ENCODE results near the gene ELAC2. TPM values are rescaled to one million over a fixed set of nuclear protein-coding genes. Genes with fewer than 3 reads are reported as not detected.

Gene ELAC2
- polyA plus RNA-seq, 3 donors = 24.2 to 39.6 (median 26.0) TPM

DNA sequence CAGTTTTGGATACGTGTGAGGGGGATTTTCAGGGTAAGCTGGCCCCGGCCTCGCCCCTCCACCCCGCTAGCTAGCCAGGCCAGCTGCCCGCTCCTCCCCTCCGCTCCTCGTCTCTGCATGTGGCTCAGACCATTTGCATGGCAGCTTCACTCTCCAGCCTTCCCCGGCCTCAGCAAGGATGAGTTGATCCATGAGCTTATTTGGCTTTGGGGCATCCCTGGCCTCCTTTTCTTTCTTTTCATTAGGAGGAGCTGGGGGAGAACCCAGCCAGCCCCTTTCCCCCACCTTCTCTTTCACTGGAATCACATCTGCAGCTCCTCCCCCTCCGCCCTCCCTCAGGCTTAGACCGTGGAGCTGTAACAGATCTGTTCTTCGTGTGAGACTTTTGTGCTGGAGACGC lies 30.7 kb downstream of the ELAC2 start:
- peaks cover 1 to 4% (median 1%) of the 10 kb centered on the region in 3 donors for H3K27me3 Mint-ChIP-seq (ENCODE audit: low read depth in 3 of 3)
- H3K79me2 ChIP-seq (ENCODE audit: insufficient read depth, low read length) = no peaks in the 10 kb centered on the region
- H3K4me1 Mint-ChIP-seq = peaks cover 2% of the 10 kb centered on the region
- H3K4me3 ChIP-seq (replicated peaks in 1 of 3; ENCODE audit: low read depth in 2 of 3, low read length in 3 of 3) = no peak overlapping the region
- H3K4me2 ChIP-seq (replicated peaks; ENCODE audit: extremely low read depth, low read length, poor library complexity, severe bottlenecking) = no peak overlapping the region
- no peak overlapping the region for H3K4me3 Mint-ChIP-seq
- H3K27me3 ChIP-seq (ENCODE audit: control insufficient read depth in 2 of 2, insufficient read depth in 2 of 2, low read length in 2 of 2) = no peaks in the 10 kb centered on the region
- no peak overlapping the region for H2AFZ ChIP-seq (ENCODE audit: insufficient read depth, low read depth, low read length, poor library complexity, severe bottlenecking)
- H3K27ac Mint-ChIP-seq = peak overlapping the region in 1 of 7 donors; percentile 10
- WGBS (ENCODE audit: insufficient coverage) = 83% methylated on average over 11 of the region's 12 CpGs
- peaks cover 20 to 24% of the 10 kb centered on the region in 2 donors for H3K36me3 Mint-ChIP-seq
- no peak overlapping the region for H3K9ac ChIP-seq (ENCODE audit: insufficient read depth, low read length, poor library complexity, severe bottlenecking)
- DNase-seq = no peak
- peaks cover 0 to 12% (median 5%) of the 10 kb centered on the region in 7 donors for H3K9me3 Mint-ChIP-seq
- H3K36me3 ChIP-seq (replicated peaks in 1 of 2; ENCODE audit: control insufficient read depth in 1 of 2, insufficient read depth in 2 of 2, low read length in 2 of 2) = peaks cover 16 to 23% of the 10 kb centered on the region in 2 donors
- TF ChIP-seq, protein P1, sequence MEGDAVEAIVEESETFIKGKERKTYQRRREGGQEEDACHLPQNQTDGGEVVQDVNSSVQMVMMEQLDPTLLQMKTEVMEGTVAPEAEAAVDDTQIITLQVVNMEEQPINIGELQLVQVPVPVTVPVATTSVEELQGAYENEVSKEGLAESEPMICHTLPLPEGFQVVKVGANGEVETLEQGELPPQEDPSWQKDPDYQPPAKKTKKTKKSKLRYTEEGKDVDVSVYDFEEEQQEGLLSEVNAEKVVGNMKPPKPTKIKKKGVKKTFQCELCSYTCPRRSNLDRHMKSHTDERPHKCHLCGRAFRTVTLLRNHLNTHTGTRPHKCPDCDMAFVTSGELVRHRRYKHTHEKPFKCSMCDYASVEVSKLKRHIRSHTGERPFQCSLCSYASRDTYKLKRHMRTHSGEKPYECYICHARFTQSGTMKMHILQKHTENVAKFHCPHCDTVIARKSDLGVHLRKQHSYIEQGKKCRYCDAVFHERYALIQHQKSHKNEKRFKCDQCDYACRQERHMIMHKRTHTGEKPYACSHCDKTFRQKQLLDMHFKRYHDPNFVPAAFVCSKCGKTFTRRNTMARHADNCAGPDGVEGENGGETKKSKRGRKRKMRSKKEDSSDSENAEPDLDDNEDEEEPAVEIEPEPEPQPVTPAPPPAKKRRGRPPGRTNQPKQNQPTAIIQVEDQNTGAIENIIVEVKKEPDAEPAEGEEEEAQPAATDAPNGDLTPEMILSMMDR (IDR thresholded peaks at IDR 0.05) = no peak
- no peaks in the 10 kb centered on the region for H3K9me3 ChIP-seq (replicated peaks in 1 of 2; ENCODE audit: control insufficient read depth in 1 of 2, insufficient read depth in 1 of 2, low read length in 2 of 2)
- intact Hi-C loops (cut with micrococcal nuclease) = no loop called here
- no peaks in the 10 kb centered on the region for H3K4me1 ChIP-seq (ENCODE audit: control insufficient read depth in 1 of 2, insufficient read depth in 2 of 2, low read length in 2 of 2)
- H3K27ac ChIP-seq (ENCODE audit: low read depth in 1 of 2, low read length in 2 of 2) = no peak overlapping the region
- H4K20me1 ChIP-seq (ENCODE audit: insufficient read depth, low read length) = no peaks in the 10 kb centered on the region

DNA sequence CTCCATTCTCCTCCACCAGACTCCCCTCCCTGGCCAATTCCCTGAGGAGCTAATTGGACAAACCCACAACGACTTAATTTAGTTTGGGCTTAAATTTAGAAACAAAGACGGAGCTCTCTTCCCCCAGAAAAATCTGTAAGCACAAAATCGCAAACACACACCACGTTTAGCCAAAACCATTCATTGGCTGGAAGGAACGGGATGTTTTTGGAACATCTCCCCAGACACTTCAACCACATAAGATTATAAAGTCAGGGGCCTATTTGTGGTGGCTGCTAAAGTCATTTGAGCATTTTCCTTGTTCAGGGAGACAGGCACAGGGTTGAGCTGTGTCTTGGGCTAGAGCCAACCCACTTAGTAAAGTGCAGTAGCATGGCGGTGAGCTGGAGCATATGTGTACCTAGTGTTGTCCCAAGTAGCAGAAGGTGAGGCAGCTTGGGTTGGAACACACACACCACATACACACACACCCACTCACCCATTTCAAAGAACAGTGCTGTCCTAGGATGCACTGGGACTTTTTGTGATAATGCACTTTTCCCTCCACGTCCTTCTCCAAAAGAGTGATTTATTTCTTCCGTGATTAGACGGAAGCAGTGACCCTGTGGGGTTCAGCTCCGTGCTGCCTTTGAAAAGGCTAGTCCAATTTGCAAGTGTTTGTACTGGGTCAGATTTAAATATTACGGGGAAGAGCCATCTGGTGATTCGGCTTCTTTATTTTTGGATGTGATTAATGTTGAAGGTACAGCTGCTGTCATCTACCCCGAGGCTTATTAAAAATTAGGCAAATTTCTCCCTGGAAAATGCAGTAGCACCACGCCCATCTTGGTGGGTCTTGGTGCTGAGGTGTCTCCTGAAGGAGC lies 32.2 kb downstream of the ELAC2 start:
- no peak overlapping the region for H3K27ac Mint-ChIP-seq
- no peaks in the 10 kb centered on the region for H3K4me1 ChIP-seq (ENCODE audit: control insufficient read depth in 1 of 2, insufficient read depth in 2 of 2, low read length in 2 of 2)
- H3K9ac ChIP-seq (ENCODE audit: insufficient read depth, low read length, poor library complexity, severe bottlenecking) = no peak overlapping the region
- no peaks in the 10 kb centered on the region for H3K79me2 ChIP-seq (ENCODE audit: insufficient read depth, low read length)
- no peak overlapping the region for H3K4me3 Mint-ChIP-seq
- TF ChIP-seq, protein P1 (IDR thresholded peaks at IDR 0.05) = no peak
- peaks cover 7 to 10% of the 10 kb centered on the region in 2 donors for H3K36me3 Mint-ChIP-seq
- no peak overlapping the region for H3K4me2 ChIP-seq (replicated peaks; ENCODE audit: extremely low read depth, low read length, poor library complexity, severe bottlenecking)
- intact Hi-C loops (cut with micrococcal nuclease) = no loop called here
- H2AFZ ChIP-seq (ENCODE audit: insufficient read depth, low read depth, low read length, poor library complexity, severe bottlenecking) = no peak overlapping the region
- no peak overlapping the region for H3K27ac ChIP-seq (ENCODE audit: low read depth in 1 of 2, low read length in 2 of 2)
- H4K20me1 ChIP-seq (ENCODE audit: insufficient read depth, low read length) = no peaks in the 10 kb centered on the region
- H3K4me3 ChIP-seq (replicated peaks in 1 of 3; ENCODE audit: low read depth in 2 of 3, low read length in 3 of 3) = no peak overlapping the region
- H3K4me1 Mint-ChIP-seq = peaks cover 4% of the 10 kb centered on the region
- peaks cover 0 to 12% (median 7%) of the 10 kb centered on the region in 7 donors for H3K9me3 Mint-ChIP-seq
- WGBS (ENCODE audit: insufficient coverage) = 92% methylated on average over 8 of the region's 14 CpGs
- H3K27me3 ChIP-seq (ENCODE audit: control insufficient read depth in 2 of 2, insufficient read depth in 2 of 2, low read length in 2 of 2) = no peaks in the 10 kb centered on the region
- peaks cover 1 to 4% (median 1%) of the 10 kb centered on the region in 3 donors for H3K27me3 Mint-ChIP-seq (ENCODE audit: low read depth in 3 of 3)
- H3K9me3 ChIP-seq (replicated peaks in 1 of 2; ENCODE audit: control insufficient read depth in 1 of 2, insufficient read depth in 1 of 2, low read length in 2 of 2) = no peaks in the 10 kb centered on the region
- H3K36me3 ChIP-seq (replicated peaks in 1 of 2; ENCODE audit: control insufficient read depth in 1 of 2, insufficient read depth in 2 of 2, low read length in 2 of 2) = peaks cover 2 to 9% of the 10 kb centered on the region in 2 donors
- no peak for DNase-seq

Data from CD14-positive monocyte (primary cell).